ENCODE results near the gene AP4E1.

DNA sequence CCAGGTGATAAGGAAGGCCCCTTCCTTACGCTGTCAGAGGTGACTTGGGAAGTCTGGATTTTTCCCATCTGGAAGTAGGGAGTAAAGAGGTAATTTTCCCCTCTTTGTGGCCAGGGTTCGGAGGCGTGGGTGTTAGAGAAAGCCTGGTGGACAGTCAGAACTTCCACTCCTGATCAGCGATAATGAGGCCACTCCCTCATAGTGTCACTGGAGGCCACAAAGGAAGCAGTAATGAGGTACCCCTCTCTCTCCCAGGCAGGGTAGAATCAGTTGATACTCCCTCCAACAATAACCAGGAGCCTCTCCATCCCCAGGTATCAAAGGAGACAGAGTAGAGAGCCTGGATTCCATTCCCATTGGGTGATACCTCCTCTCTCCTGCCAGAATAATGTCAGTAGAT, 30.0 kb downstream of the AP4E1 start:
- TF ChIP-seq POLR2A (IDR thresholded peaks at IDR 0.05) (no peak), POLR2AphosphoS5 (IDR thresholded peaks at IDR 0.05) (no peak)
- TF ChIP-seq, protein P1, sequence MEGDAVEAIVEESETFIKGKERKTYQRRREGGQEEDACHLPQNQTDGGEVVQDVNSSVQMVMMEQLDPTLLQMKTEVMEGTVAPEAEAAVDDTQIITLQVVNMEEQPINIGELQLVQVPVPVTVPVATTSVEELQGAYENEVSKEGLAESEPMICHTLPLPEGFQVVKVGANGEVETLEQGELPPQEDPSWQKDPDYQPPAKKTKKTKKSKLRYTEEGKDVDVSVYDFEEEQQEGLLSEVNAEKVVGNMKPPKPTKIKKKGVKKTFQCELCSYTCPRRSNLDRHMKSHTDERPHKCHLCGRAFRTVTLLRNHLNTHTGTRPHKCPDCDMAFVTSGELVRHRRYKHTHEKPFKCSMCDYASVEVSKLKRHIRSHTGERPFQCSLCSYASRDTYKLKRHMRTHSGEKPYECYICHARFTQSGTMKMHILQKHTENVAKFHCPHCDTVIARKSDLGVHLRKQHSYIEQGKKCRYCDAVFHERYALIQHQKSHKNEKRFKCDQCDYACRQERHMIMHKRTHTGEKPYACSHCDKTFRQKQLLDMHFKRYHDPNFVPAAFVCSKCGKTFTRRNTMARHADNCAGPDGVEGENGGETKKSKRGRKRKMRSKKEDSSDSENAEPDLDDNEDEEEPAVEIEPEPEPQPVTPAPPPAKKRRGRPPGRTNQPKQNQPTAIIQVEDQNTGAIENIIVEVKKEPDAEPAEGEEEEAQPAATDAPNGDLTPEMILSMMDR (IDR thresholded peaks at IDR 0.05) = no peak
